ENCODE results near the gene DNAJC6. TPM values are rescaled to one million over a fixed set of nuclear protein-coding genes. Genes with fewer than 3 reads are reported as not detected.

DNAJC6 gene
- polyA plus RNA-seq, 1 experiment: 0.09 TPM

DNA sequence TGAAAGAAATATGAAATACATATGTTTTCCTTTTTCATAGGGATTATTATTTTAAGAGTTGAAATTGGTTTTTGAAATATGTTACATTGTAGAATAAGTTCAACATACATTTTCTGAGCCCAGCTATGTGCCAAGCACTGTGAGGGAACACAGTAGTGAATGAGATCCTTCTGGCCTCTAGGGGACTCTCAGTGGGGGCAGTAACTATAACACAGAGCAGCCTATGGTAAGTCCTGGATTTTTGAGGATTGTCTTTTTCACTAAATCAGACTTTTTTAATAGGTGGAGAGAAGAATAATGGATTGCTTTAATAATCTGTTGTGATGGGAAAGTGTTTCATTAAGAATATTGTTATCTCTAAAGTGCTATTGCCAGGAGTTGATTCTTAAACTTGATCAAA, 2.4 kb downstream of the DNAJC6 start:
- Histone ChIP-seq H3K27ac (ENCODE audit: low read depth, low read length) (no peak overlapping the region), H3K27me3 (ENCODE audit: control insufficient read depth, insufficient read depth, low read length) (peaks cover 7% of the 10 kb centered on the region), H3K4me3 (ENCODE audit: low read depth, low read length) (no peak overlapping the region), H3K9me3 (ENCODE audit: control insufficient read depth, insufficient read depth, low read length) (no peaks in the 10 kb centered on the region)
- POLR2A ChIA-PET: no interaction called here
- CTCF ChIA-PET: no interaction called here
- no peak for DNase-seq (ENCODE audit: low read depth, low spot score)
- TF ChIP-seq, protein P1, sequence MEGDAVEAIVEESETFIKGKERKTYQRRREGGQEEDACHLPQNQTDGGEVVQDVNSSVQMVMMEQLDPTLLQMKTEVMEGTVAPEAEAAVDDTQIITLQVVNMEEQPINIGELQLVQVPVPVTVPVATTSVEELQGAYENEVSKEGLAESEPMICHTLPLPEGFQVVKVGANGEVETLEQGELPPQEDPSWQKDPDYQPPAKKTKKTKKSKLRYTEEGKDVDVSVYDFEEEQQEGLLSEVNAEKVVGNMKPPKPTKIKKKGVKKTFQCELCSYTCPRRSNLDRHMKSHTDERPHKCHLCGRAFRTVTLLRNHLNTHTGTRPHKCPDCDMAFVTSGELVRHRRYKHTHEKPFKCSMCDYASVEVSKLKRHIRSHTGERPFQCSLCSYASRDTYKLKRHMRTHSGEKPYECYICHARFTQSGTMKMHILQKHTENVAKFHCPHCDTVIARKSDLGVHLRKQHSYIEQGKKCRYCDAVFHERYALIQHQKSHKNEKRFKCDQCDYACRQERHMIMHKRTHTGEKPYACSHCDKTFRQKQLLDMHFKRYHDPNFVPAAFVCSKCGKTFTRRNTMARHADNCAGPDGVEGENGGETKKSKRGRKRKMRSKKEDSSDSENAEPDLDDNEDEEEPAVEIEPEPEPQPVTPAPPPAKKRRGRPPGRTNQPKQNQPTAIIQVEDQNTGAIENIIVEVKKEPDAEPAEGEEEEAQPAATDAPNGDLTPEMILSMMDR (IDR thresholded peaks at IDR 0.05; ENCODE audit: low read depth, low read length): no peak

DNA sequence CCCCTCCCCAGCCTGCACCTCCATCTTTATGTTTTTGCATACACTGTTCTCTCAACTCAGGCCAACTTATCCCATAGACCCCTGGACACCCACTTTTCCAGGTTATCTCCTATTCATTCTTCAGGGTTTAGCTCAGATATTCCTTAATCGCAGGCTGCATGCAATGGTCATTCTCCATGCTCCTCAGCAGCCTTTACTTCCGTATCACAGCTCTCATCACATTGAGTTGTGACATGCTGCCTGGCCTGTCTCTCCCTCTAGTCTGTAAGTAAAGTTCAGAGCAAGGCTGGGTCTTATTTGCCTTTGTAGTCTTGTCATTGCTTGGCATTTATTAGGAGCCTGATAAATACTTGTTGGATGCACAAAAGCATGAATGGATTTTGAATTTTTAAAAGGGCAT, 6.9 kb downstream of the DNAJC6 start:
- ChIA-PET CTCF (no interaction called here), POLR2A (no interaction called here)
- no peak overlapping the region for H3K27ac ChIP-seq (ENCODE audit: low read depth, low read length)
- no peak overlapping the region for H3K4me3 ChIP-seq (ENCODE audit: low read depth, low read length)
- no peak for DNase-seq (ENCODE audit: low read depth, low spot score)
- TF ChIP-seq, protein P1 (IDR thresholded peaks at IDR 0.05; ENCODE audit: low read depth, low read length): no peak
- no peaks in the 10 kb centered on the region for H3K27me3 ChIP-seq (ENCODE audit: control insufficient read depth, insufficient read depth, low read length)
- no peaks in the 10 kb centered on the region for H3K9me3 ChIP-seq (ENCODE audit: control insufficient read depth, insufficient read depth, low read length)

DNA sequence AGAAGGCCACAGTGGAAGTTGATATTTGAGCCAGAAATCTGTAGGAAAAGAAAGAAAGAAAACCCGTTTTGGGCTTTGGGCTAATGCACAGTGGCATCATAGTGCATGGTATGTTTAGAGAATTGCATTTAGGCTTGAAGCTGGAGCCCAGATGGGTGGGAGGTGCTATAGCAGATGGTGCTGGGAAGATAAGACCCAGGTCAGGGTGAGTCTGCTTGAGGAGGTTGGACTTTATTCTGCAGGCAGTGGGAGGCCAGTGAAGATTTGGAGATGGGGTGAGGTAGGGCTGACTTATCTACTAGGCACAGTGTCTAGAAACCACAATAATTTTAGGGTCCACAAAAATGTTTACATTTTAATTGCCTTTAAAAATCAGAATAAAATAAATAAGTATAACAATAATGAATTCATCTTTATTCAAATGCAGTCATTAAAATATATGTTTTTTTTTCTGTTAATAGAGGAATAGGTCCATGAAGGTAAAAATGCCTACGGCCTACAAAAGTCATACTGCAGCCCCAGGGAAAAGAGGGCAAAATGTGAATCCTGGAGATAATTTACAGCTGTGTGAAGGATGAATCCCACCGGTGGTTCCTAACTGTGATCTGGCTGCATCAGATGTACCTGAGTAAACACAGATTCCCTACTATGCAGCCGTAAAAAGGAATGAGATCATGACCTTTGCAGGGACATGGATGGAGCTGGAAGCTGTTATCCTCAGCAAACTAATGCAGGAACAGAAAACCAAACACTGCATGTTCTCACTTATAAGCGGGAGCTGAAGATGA, 8.7 kb downstream of the DNAJC6 start:
- ChIA-PET CTCF (no interaction called here), POLR2A (no interaction called here)
- no peaks in the 10 kb centered on the region for H3K9me3 ChIP-seq (ENCODE audit: control insufficient read depth, insufficient read depth, low read length)
- no peak overlapping the region for H3K4me3 ChIP-seq (ENCODE audit: low read depth, low read length)
- no peak for DNase-seq (ENCODE audit: low read depth, low spot score)
- no peaks in the 10 kb centered on the region for H3K27me3 ChIP-seq (ENCODE audit: control insufficient read depth, insufficient read depth, low read length)
- TF ChIP-seq, protein P1 (IDR thresholded peaks at IDR 0.05; ENCODE audit: low read depth, low read length): no peak
- no peak overlapping the region for H3K27ac ChIP-seq (ENCODE audit: low read depth, low read length)

DNA sequence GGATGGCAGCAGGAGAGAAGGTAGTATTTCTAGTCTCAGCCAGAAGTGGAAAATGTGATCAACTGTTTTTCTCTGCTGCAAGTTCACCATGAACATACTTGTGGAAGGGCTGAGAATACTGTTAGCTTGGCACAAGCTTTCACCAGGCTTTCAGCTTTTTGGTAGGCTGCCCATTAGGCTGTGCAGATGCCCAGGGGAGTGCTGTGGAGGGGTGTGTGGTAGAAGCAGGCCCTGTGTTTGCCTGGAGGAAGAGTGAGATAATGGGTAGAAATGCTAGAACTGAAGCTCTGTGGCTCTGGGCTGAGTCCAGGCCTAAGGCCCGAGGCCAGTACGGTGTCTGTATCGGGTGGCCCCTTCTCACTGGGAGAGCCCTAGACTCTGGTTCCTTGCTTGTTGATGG, 9.8 kb downstream of the DNAJC6 start:
- H3K27me3 ChIP-seq (ENCODE audit: control insufficient read depth, insufficient read depth, low read length): no peaks in the 10 kb centered on the region
- no peak overlapping the region for H3K4me3 ChIP-seq (ENCODE audit: low read depth, low read length)
- TF ChIP-seq, protein P1 (IDR thresholded peaks at IDR 0.05; ENCODE audit: low read depth, low read length): no peak
- no peak overlapping the region for H3K27ac ChIP-seq (ENCODE audit: low read depth, low read length)
- H3K9me3 ChIP-seq (ENCODE audit: control insufficient read depth, insufficient read depth, low read length): no peaks in the 10 kb centered on the region
- CTCF ChIA-PET: no interaction called here
- POLR2A ChIA-PET: no interaction called here
- DNase-seq (ENCODE audit: low read depth, low spot score): no peak

DNA sequence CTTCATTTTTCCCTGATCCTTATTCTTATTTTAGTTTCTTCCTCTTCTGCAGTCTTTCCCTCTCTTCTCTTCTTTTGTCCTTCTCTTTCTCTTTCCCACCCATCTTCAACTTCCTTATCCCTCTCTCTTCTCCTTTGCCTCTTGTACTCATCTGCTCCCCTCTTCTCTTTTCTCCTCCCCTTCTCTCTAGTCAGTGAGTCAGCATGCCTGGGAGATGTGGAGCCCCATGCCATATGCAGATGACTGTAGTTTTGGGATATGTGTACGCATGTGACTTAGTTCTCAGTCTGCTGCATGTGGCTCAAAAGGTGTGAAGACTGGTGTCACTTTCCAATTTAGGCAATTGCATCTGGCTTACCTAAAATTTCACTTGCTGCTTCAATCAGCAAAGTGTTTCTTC, 10.4 kb downstream of the DNAJC6 start:
- DNase-seq (ENCODE audit: low read depth, low spot score): no peak
- CTCF ChIA-PET: no interaction called here

More for the DNA sequence above, 10.4 kb downstream of the DNAJC6 start:
- no peaks in the 10 kb centered on the region for H3K27me3 ChIP-seq (ENCODE audit: control insufficient read depth, insufficient read depth, low read length)
- H3K4me3 ChIP-seq (ENCODE audit: low read depth, low read length): no peak overlapping the region
- POLR2A ChIA-PET: no interaction called here
- TF ChIP-seq, protein P1 (IDR thresholded peaks at IDR 0.05; ENCODE audit: low read depth, low read length): no peak
- H3K9me3 ChIP-seq (ENCODE audit: control insufficient read depth, insufficient read depth, low read length): no peaks in the 10 kb centered on the region
- no peak overlapping the region for H3K27ac ChIP-seq (ENCODE audit: low read depth, low read length)

Measured in AG04450 (cell line).